GM21515 (cell line): Measurements from ENCODE around the gene RALGPS1.

Experiments used
- ATAC-seq: cut with Tn5 transposase; IDR thresholded peaks from one replicate; pipeline ENCODE4 v1.9.1; 2021; ENCODE audit not compliant: unreplicated experiment

RALGPS1 gene

DNA sequence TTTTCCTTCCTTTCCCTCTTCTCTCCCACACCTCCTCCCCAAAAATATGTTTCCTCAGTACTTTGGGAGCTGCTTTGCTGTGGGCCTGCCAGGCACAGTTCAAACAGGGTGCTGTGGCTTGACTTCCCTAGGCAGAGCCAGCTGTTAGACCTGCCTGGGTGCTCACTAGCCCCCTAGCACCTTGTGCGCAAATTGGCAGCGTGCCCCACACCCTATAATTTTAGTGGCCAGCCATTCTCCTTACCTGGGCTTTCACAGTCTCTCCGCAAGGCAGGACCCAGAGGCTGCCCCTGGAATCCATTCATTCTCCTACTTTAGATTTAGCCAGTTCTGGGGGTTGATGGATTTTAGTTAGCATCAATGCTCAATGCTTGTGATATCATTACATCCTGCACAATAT lies 135.6 kb downstream of the RALGPS1 start:
- no peak for ATAC-seq

- ATAC-seq, result no peak
Measured at GRCh38 chr9:127050591-127051001, 136.0 kb downstream of the RALGPS1 start.

- ATAC-seq, result no peak
Measured at GRCh38 chr9:127051881-127052595, 137.5 kb downstream of the RALGPS1 start.

DNA sequence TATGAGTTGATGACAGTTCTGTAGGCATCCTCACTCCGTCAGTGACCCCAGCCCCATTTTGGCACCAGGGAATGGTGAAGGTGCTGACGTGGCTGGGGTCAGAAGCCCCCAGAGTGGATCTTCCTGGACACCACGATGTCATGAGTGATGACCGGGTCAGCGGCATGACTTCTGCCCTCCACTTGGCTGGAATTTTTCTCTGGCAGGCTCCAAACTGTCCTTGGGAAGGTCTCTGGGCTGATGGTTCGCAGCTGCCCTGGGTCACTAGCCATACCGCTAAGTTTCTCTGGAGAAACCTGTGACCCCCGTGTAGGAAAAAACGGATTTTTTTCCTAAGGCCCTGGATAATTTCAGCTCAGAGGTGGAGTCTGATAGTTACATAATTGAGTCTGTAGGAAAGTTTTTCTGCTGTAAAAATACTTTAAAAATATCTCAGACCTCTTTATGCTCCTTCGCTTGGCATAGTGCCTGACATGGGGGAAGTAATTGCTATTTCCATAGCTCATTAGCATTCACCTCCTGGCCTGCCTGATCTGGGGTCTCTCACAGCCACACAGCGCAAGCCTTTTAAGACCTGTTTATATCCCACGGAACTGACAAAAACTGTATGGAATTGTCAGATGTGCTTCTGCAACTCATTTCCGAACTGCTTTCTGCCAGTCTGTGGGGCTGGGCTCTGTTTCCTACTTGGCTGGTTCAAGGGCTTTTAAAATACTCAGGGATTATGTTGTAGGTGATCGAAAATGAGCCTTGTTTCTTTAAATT lies 138.7 kb downstream of the RALGPS1 start:
- ATAC-seq, result no peak

DNA sequence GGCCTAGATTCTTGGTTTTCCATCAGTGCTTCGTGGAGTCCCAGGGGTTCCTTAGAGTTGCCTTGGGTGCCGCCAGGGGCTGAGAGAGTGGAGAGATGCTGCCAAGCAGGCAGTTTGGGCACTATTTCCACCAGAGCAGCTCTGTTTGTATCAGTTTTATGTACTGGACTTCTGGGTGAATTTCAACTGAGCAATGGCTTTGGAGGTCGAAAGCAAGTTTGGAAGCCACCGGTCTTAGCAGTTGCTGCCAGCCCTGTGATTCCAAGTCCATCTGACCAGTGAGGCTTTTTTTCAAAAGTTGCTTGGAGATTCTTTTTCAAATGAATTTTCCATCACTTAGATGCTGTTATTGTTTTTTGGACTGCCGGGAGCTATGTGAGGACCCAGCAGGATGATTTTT lies 139.4 kb downstream of the RALGPS1 start:
- no peak for ATAC-seq

DNA sequence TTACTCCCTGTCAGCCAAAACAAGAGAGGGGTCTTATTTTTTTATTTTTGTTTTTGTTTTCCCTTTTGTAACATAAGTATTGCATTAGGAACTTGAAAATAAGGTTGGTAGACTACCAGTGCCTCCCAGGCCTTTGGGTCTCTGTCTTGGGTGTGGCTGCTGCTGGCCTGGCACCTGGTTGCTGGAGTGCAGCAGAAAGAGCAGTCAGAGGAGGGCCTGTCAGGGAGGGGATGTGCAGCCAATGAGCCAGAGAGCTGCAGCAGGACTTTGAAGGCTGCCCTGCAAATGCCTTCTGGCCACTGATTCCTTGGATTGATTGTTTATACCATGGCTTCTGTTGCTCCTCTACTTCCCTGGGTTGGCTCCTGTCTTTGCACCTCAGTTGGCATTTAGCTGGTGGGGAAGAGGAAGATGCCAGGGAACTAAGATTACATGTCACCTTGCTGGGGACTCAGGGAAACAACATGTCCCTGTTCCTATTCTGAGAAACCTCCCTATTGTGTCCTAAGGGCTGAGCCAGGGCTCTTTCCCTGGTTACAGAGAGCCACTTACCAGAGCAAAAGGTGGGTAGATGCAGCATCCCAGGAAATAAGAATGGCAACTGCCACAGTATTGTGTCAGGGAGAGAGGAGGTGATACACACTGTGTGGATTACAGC lies 141.3 kb downstream of the RALGPS1 start:
- no peak for ATAC-seq

DNA sequence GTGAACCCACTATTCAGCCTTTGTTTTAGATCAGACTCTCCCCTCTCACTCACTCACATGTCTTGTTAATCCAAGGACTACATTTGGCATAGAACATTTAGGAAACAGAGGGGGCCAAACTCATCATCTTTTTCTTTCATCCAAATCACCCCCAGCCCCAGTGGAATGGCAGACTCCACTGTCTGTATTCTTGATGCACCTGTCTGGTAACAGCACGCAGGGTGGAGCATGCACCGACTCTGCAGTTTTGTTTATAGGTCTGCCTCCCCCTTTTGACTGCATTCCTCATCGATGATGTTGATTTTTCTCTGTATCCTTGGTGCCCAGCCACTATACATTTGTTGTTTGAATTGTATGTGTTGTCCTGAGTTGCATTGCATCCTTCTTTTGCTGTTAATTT lies 141.9 kb downstream of the RALGPS1 start:
- ATAC-seq, result no peak

GRCh38 chr9:127058011-127058644 lies 143.5 kb downstream of the RALGPS1 start:
- no peak for ATAC-seq

- no peak for ATAC-seq
Measured at GRCh38 chr9:127058645-127059021, 144.1 kb downstream of the RALGPS1 start.

DNA sequence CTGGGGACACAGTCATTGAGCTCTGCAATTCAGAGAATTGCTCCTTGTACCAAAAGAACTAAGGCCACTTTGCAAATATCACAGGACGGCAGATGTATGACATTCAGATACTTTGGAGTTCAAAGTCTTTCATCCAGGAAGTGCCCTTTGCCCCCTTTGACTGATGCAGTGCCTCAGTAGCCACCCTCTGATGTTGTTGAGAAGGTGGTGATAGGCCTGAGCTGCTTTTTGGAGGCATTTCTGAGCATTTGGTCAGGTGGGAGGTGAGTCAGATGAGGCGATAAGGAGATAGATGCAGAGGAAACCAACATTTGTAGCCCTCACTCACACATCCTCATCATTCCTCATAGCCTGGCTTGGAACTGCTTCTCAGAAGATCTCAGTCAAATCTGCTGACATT lies 144.4 kb downstream of the RALGPS1 start:
- no peak for ATAC-seq

DNA sequence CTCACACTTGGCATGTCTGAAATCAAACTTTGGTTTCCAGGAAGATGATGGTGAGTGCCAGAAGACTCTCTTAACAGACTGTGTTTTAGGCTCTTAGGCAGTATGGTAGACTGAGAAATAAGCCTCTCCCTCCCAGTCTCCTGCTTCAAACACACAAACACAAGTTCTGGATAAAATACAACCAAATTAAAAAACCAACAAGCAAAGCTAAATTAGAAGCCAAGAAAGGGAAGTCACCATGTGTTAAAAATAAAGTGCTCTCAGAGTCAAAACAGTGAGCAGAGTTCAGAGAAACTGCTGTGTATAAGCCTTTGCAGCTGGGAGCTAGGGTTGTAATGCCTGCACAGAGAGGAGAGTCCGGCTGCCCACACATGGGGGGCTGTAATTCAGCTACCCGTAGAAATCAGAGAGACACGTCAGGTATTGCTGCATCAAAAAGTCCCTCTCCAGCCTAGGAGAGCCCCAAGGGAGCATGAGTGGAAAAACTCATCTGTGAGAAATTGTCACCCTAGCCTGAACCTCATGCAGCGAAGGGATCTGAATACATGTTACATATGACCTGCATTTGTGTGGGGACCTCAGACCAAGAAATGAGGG lies 145.3 kb downstream of the RALGPS1 start:
- ATAC-seq, result no peak

DNA sequence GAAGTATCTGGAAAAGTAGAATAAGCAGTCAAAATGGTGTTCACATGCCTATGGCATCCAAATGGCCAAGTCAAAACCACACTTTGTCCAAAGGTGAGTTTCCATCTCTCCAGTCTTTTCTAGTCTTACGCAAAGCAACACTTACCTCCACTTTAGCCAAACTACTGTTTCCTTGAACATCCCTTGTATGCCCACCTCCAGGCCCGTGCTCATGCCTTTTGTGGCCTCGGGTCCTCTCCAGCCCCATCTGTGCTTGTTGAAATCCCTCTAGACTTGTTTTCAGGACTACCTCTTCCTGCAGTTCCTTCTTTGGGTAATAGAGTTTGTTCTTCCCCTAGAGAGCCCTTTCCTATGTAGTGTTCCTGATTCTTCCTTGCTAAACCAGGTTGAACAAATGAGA lies 146.8 kb downstream of the RALGPS1 start:
- ATAC-seq, result no peak

DNA sequence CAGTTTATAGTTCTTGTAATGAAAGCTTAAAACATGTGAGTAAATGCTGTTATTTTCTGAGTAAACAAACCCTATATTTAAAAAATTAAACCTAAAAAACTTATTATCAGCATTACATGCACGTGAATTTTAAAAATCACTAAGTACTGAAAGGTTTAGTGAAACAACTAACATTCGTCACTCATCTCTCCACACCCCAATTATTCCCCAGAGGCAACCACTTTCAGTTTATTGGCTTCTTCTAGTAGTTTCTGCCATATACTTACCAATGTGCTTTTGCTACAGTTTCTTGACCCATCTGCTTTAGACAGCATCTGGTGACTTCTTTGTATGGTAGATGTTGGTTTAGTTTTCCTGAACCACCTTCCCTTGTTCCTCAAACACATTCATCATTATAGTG lies 149.8 kb downstream of the RALGPS1 start:
- ATAC-seq, result no peak

DNA sequence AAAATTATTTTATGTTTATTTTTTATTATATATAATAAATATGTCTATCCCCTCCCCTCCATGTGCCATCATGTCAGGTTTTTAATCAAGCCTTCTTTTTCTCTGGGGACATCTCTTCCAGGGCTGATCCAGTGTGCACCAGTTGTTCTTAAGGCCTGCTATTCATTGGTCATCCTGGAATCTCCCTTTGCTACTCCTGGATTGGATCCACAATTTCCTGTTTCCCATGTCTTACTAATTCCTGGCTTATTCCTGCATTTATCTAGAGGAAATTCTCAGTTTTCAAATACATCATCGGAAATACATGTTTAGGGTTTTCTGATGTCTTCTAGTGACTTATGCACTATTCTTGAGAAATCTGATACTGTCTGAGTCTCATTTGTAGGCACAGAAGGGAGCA lies 151.0 kb downstream of the RALGPS1 start:
- no peak for ATAC-seq

DNA sequence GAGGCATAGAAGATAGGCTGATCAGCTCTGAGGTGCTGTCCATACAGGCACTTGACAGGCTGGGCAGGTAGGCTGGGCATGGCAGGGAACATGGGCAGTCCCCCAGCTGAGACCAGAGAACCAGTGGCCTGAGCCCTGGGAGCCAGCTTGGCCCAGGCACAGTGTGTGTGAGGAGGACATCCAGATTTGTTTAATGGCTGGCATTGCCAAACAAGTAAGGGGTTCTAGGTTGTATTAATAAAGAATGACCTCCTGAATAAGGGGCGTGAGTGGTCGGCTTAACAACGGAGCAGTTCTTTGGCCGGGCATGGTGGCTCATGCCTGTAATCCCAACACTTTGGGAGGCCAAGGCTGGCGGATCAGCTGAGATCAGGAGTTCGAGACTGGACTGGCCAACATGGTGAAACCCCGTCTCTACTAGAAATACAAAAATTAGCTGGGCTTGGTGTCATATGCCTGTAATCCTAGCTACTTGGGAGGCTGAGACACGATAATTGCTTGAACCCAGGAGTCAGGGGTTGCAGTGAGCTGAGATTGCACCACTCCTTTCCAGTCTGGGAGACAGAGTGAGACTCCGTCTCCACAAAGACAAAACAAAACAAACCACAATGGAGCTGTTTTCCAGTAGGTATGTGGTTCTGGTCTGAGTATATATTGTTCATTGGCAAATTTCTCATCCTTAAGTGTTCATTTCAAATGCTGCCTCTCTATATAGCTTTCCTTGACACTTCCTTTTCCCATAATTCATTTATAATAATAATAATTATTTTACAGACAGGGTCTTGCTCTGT lies 151.7 kb downstream of the RALGPS1 start:
- ATAC-seq, result no peak

DNA sequence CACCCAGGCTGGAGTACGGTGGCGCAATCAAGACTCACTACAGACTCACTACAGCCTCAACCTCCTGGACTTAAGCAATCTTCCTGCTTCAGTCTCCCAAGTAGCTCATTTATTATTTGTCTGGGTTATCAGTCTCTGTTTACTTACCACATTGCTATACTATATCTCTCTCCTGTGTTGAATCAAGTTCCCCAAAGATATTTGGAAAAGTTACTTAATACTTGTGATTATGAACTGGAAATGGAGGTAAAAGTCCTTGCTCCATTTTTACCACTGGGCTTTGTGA lies 152.2 kb downstream of the RALGPS1 start:
- no peak for ATAC-seq

- ATAC-seq, result no peak
Measured at GRCh38 chr9:127067603-127068220, 153.1 kb downstream of the RALGPS1 start.

GRCh38 chr9:127074561-127075548 lies 160.3 kb downstream of the RALGPS1 start:
- no peak for ATAC-seq
